IMR-90 (cell line): Measurements from ENCODE around the gene WNT16. TPM values are rescaled to one million over a fixed set of nuclear protein-coding genes. Genes with fewer than 3 reads are reported as not detected.

Experiments
- ATAC-seq: fragments of 200-7000 bp; cut with Tn5 transposase; 2 replicates; pipeline ENCODE4 v1.9.1; 2020; ENCODE audit warnings: low read depth, mild to moderate bottlenecking, moderate library complexity
- BruUV-seq: library from RNA; stranded (reverse); fragments of 400-500 nt; replicated peaks from 2 replicates; lab custom pipeline; 2021; lab: Mats Ljungman, UMichigan
- CTCF ChIA-PET: fragments of 300-600 bp; formaldehyde crosslinking; extraction: SDS; loops from one replicate; lab custom pipeline; 2021; ENCODE audit warnings: antibody characterized with exemption; lab: Yijun Ruan, JAX
- POLR2A ChIA-PET: fragments of 300-600 bp; sonication (Branson Sonifier 250); formaldehyde crosslinking; loops from one replicate; lab custom pipeline; 2022; ENCODE audit warnings: antibody characterized with exemption; ENCODE audit not compliant: unreplicated experiment; lab: Charles Lee
- DNase-seq: peaks from one replicate; pipeline ENCODE4 v3.0.0; 2013
- H2AFZ ChIP-seq: replicated peaks from 2 replicates; pipeline ENCODE3; 2013; ENCODE audit warnings: low read length, mild to moderate bottlenecking; ENCODE audit not compliant: poor library complexity
- H2AK5ac ChIP-seq: 2 replicates; pipeline ENCODE4 v1.6.1; 2013; ENCODE audit warnings: low read depth, low read length, inconsistent platforms
- H2AK9ac ChIP-seq: replicated peaks from 2 replicates; pipeline ENCODE3; 2013; ENCODE audit warnings: mild to moderate bottlenecking, low read depth, low read length, moderate library complexity; ENCODE audit not compliant: poor library complexity
- H2BK120ac ChIP-seq: 2 replicates; pipeline ENCODE4 v1.6.1; 2013; ENCODE audit warnings: low read depth, low read length, inconsistent platforms
- H2BK15ac ChIP-seq: 3 replicates; pipeline ENCODE4 v1.6.1; 2013; ENCODE audit warnings: low read depth, low read length, inconsistent platforms
- H2BK20ac ChIP-seq: 2 replicates; pipeline ENCODE4 v1.6.1; 2013; ENCODE audit warnings: low read depth, mild to moderate bottlenecking, inconsistent platforms, low read length, moderate library complexity
- H2BK5ac ChIP-seq: 2 replicates; pipeline ENCODE4 v1.6.1; 2013; ENCODE audit warnings: mild to moderate bottlenecking, low read depth, low read length, inconsistent platforms; ENCODE audit not compliant: poor library complexity, severe bottlenecking
- H3K14ac ChIP-seq: replicated peaks from 2 replicates; pipeline ENCODE4 v1.6.1; 2013; ENCODE audit warnings: low read depth, low read length, inconsistent platforms
- H3K18ac ChIP-seq: 2 replicates; pipeline ENCODE4 v1.6.1; 2013; ENCODE audit warnings: low read depth, low read length, control low read depth
- H3K23ac ChIP-seq: 2 replicates; pipeline ENCODE4 v1.6.1; 2013; ENCODE audit warnings: low read depth, low read length, inconsistent platforms
- H3K27ac ChIP-seq: 2 replicates; pipeline ENCODE4 v1.5.1; 2013; ENCODE audit warnings: mild to moderate bottlenecking, control low read depth, low read length; ENCODE audit not compliant: insufficient read depth
- H3K27me3 ChIP-seq: 2 replicates; pipeline ENCODE4 v1.6.1; 2013; ENCODE audit warnings: low read length; ENCODE audit not compliant: control insufficient read depth, insufficient read depth
- H3K36me3 ChIP-seq: 2 replicates; pipeline ENCODE4 v1.6.1; 2013; ENCODE audit warnings: low read length, mixed read lengths; ENCODE audit not compliant: control insufficient read depth, insufficient read depth
- H3K4ac ChIP-seq: 2 replicates; pipeline ENCODE4 v1.6.1; 2013; ENCODE audit warnings: low read depth, low read length, inconsistent platforms
- H3K4me1 ChIP-seq: 2 replicates; pipeline ENCODE4 v1.6.1; 2013; ENCODE audit warnings: low read length, mixed read lengths; ENCODE audit not compliant: control insufficient read depth, insufficient read depth
- H3K4me2 ChIP-seq: 2 replicates; pipeline ENCODE4 v1.6.1; 2013; ENCODE audit warnings: low read depth, mild to moderate bottlenecking, control low read depth, low read length, moderate library complexity
- H3K4me3 ChIP-seq: 2 replicates; pipeline ENCODE4 v1.5.1; 2013; ENCODE audit warnings: low read depth, mild to moderate bottlenecking, control low read depth, low read length, moderate library complexity; ENCODE audit not compliant: insufficient read depth
- H3K56ac ChIP-seq: 2 replicates; pipeline ENCODE4 v1.6.1; 2013; ENCODE audit warnings: low read length, inconsistent platforms; ENCODE audit not compliant: insufficient read depth; ENCODE audit errors: extremely low read depth
- H3K79me1 ChIP-seq, 2 experiments: 2 replicates each; pipeline ENCODE4 v1.6.1; 2013; ENCODE audit warnings: low read length in 2 of 2, inconsistent platforms in 1 of 2, low read depth in 1 of 2
- H3K9ac ChIP-seq: 2 replicates; pipeline ENCODE4 v1.6.1; 2013; ENCODE audit warnings: low read depth, low read length, control low read depth
- H3K9me1 ChIP-seq: 2 replicates; pipeline ENCODE4 v1.6.1; 2013; ENCODE audit warnings: low read length, inconsistent platforms; ENCODE audit not compliant: insufficient read depth
- H3K9me3 ChIP-seq: 2 replicates; pipeline ENCODE4 v1.6.1; 2013; ENCODE audit warnings: low read length; ENCODE audit not compliant: control insufficient read depth, insufficient read depth
- H4K20me1 ChIP-seq: 2 replicates; pipeline ENCODE4 v1.6.1; 2013; ENCODE audit warnings: low read length, inconsistent platforms; ENCODE audit not compliant: insufficient read depth
- H4K5ac ChIP-seq: 2 replicates; pipeline ENCODE4 v1.6.1; 2013; ENCODE audit warnings: mild to moderate bottlenecking, low read depth, low read length, control low read depth
- H4K8ac ChIP-seq, 2 experiments: 2 replicates each; pipeline ENCODE4 v1.6.1; 2013; ENCODE audit warnings: low read depth in 2 of 2, low read length in 2 of 2, control low read depth in 1 of 2, inconsistent platforms in 1 of 2
- H4K91ac ChIP-seq: 2 replicates; pipeline ENCODE4 v1.6.1; 2013; ENCODE audit warnings: low read depth, low read length, inconsistent platforms; ENCODE audit not compliant: insufficient read depth
- BHLHE40 ChIP-seq: fragments of 150-350 bp; IDR thresholded peaks from 2 replicates; pipeline ENCODE4 v1.6.1; 2016; ENCODE audit warnings: mild to moderate bottlenecking, low read depth, low read length
- CEBPB ChIP-seq: IDR thresholded peaks from 2 replicates; pipeline ENCODE4 v1.6.1; 2012; ENCODE audit warnings: low read depth, low read length, improper control_type of control experiment
- CHD1 ChIP-seq: IDR thresholded peaks from 2 replicates; pipeline ENCODE4 v1.6.1; 2012; ENCODE audit warnings: low read depth, low read length, improper control_type of control experiment
- FOS ChIP-seq: fragments of 150-350 bp; IDR thresholded peaks from 2 replicates; pipeline ENCODE4 v1.6.1; 2016; ENCODE audit warnings: low read depth, low read length
- MAFK ChIP-seq: IDR thresholded peaks from 2 replicates; pipeline ENCODE4 v1.6.1; 2012; ENCODE audit warnings: low read depth, low read length, improper control_type of control experiment
- MAZ ChIP-seq: IDR thresholded peaks from 2 replicates; pipeline ENCODE4 v1.6.1; 2012; ENCODE audit warnings: low read depth, mild to moderate bottlenecking, low read length, improper control_type of control experiment, moderate library complexity, borderline replicate concordance
- MXI1 ChIP-seq: IDR thresholded peaks from 2 replicates; pipeline ENCODE4 v1.6.1; 2012; ENCODE audit warnings: low read depth, mild to moderate bottlenecking, low read length, moderate library complexity, borderline replicate concordance
- NFE2L2 ChIP-seq: fragments of 150-350 bp; IDR thresholded peaks from 2 replicates; pipeline ENCODE4 v1.6.1; 2016; ENCODE audit warnings: low read depth, mild to moderate bottlenecking, low read length
- POLR2A ChIP-seq: IDR thresholded peaks from 2 replicates; pipeline ENCODE4 v1.6.1; 2012; ENCODE audit warnings: mild to moderate bottlenecking, low read depth, low read length
- RAD21 ChIP-seq: IDR thresholded peaks from 2 replicates; pipeline ENCODE4 v1.6.1; 2012; ENCODE audit warnings: low read length, improper control_type of control experiment
- RCOR1 ChIP-seq: IDR thresholded peaks from 2 replicates; pipeline ENCODE4 v1.6.1; 2012; ENCODE audit warnings: mild to moderate bottlenecking, low read length, improper control_type of control experiment; ENCODE audit not compliant: insufficient replicate concordance
- RFX5 ChIP-seq: IDR thresholded peaks from 2 replicates; pipeline ENCODE4 v1.8.0; 2012; ENCODE audit warnings: low read depth, mild to moderate bottlenecking, low read length, moderate library complexity
- SMC3 ChIP-seq: fragments of 150-350 bp; IDR thresholded peaks from 2 replicates; pipeline ENCODE4 v1.6.1; 2016; ENCODE audit warnings: low read depth, mild to moderate bottlenecking, antibody characterized with exemption, low read length, moderate library complexity
- WGBS, 2 experiments: methylation state at CpG; one replicate each; pipeline versions ENCODE4 v1.1.5 to v1.1.7; 2013; ENCODE audit warnings: missing lambda C conversion rate in 2 of 2; ENCODE audit not compliant: insufficient read length in 1 of 2; ENCODE audit errors: extremely low coverage in 2 of 2; 5-methylcytosine and 5-hydroxymethylcytosine counted together
- dilution Hi-C: fragments of 300-500 bp; cut with HindIII; formaldehyde crosslinking; loops from one replicate; pipeline ENCODE4 v1.14.3; 2018; ENCODE audit warnings: low sequenced_read_pairs; ENCODE audit not compliant: unreplicated experiment
- in situ Hi-C: fragments of 300-500 bp; cut with MboI; formaldehyde crosslinking; loops from 3 replicates; pipeline ENCODE4 v1.14.3; 2019; ENCODE audit warnings: low sequenced_read_pairs, inconsistent platforms, mixed read lengths
- intact Hi-C: fragments of 100-400 bp; cut with micrococcal nuclease; formaldehyde crosslinking; loops from 2 replicates; pipeline ENCODE4 v1.10.0; 2022
- polyA plus RNA-seq, 3 experiments: library from polyadenylated mRNA; depleted of rRNA; stranded (reverse); fragments of >200 nt; gene quantifications; 2 replicates each; pipeline ENCODE4 v1.2.3, GENCODE V29; 2012; ENCODE audit warnings: low replicate concordance in 1 of 3
- total RNA-seq: library from RNA; depleted of rRNA; stranded (reverse); fragments of >200 nt; gene quantifications from 2 replicates; pipeline ENCODE4 v1.2.3, GENCODE V29; 2012
- TF ChIP-seq, protein P1 (sequence below): fragments of 150-350 bp; IDR thresholded peaks from 2 replicates; pipeline ENCODE4 v1.6.1; 2017; ENCODE audit warnings: mild to moderate bottlenecking, antibody characterized with exemption, low read length, low read depth
- TF ChIP-seq, protein P2 (sequence below): fragments of 150-350 bp; IDR thresholded peaks from 2 replicates; pipeline ENCODE4 v1.6.1; 2016; ENCODE audit warnings: low read depth, mild to moderate bottlenecking, low read length, moderate library complexity, borderline replicate concordance
- TF ChIP-seq, protein P3 (sequence below): conservative IDR thresholded peaks from 2 replicates; pipeline ENCODE4 v1.5.1; 2012; ENCODE audit warnings: mild to moderate bottlenecking, low read depth, low read length, improper control_type of control experiment

Gene WNT16
- total and polyA plus RNA-seq, 2 of the 4 experiments (the other 2 are of a cell fraction) = 0.68 to 1.1 TPM

DNA sequence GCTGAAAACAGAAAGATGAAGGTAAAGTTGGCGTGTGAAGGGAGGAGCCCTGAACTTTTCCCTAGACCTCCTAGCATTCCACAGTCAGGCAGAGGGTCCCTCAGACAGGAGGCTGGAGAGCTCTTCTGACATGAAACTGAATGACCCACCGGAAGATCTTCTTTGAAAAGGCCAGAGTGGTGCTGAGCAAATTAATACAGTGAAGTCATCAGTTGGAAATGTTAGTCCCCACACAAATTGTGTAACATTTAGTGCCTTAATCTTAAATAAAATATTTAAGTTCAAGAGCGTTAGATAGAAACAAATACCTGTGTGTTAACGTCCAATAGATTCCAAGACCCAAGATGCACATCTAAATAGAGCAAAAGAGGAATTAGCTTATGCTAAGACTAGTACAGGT is 49.0 kb upstream of the WNT16 start:
- Histone ChIP-seq H2AK9ac (no peak overlapping the region), H4K5ac (0 out of 2 replicates have a peak overlapping the region, but pooled peaks have one; percentile 84), H3K4me2 (no peak overlapping the region), H3K79me1 (peaks cover 2 to 4% of the 10 kb centered on the region in 2 experiments; a peak in 1 of 4 replicates), H2AK5ac (peak overlapping the region; percentile 57; the same call in 1 of the 2 replicates), H2AFZ (no peak overlapping the region), H2BK20ac (peak overlapping the region; percentile 68; the same call in 1 of the 2 replicates), H3K9me3 (no peaks in the 10 kb centered on the region; the same call in 1 of the 2 replicates), H3K36me3 (0 out of 2 replicates have a peak, but pooled peaks cover 4% of the 10 kb centered on the region), H3K27me3 (no peaks in the 10 kb centered on the region), H3K14ac (no peak overlapping the region; the same call in 1 of the 2 replicates), H3K4me3 (no peak overlapping the region), H4K8ac (peak overlapping the region; percentile 6 to 70; a peak in 3 of 4 replicates), H3K4me1 (peaks cover 9% of the 10 kb centered on the region), H4K20me1 (no peaks in the 10 kb centered on the region), H3K18ac (peak overlapping the region; percentile 69), H3K27ac (no peak overlapping the region), H3K4ac (peak overlapping the region; percentile 60), H3K23ac (no peak overlapping the region), H3K56ac (no peak overlapping the region; the same call in 1 of the 2 replicates), H3K9me1 (no peaks in the 10 kb centered on the region; the same call in 1 of the 2 replicates), H2BK120ac (peak overlapping the region; percentile 60; the same call in 1 of the 2 replicates), H3K9ac (no peak overlapping the region), H4K91ac (no peak overlapping the region), H2BK15ac (0 out of 3 replicates have a peak overlapping the region, but pooled peaks have one; percentile 18), H2BK5ac (peak overlapping the region; percentile 94)
- CTCF ChIA-PET = interaction anchor here (1.1 kb wide), 1 partner anchor 15 kb away, joined by 8 read pairs; no protein-coding TSS in a partner anchor
- ATAC-seq (no peak), DNase-seq (no peak)
- no CpG with 5 or more reads among the region's 4 CpGs for WGBS, 2 experiments
- TF ChIP-seq RFX5 (no peak), RAD21 (no peak), SMC3 (no peak), CEBPB (no peak), FOS (no peak), MXI1 (no peak), MAZ (no peak), POLR2A (no peak), BHLHE40 (no peak), CHD1 (no peak), NFE2L2 (no peak), MAFK (no peak), RCOR1 (no peak)
- TF ChIP-seq, protein P1, sequence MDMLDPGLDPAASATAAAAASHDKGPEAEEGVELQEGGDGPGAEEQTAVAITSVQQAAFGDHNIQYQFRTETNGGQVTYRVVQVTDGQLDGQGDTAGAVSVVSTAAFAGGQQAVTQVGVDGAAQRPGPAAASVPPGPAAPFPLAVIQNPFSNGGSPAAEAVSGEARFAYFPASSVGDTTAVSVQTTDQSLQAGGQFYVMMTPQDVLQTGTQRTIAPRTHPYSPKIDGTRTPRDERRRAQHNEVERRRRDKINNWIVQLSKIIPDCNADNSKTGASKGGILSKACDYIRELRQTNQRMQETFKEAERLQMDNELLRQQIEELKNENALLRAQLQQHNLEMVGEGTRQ = no peak
- TF ChIP-seq, protein P2, sequence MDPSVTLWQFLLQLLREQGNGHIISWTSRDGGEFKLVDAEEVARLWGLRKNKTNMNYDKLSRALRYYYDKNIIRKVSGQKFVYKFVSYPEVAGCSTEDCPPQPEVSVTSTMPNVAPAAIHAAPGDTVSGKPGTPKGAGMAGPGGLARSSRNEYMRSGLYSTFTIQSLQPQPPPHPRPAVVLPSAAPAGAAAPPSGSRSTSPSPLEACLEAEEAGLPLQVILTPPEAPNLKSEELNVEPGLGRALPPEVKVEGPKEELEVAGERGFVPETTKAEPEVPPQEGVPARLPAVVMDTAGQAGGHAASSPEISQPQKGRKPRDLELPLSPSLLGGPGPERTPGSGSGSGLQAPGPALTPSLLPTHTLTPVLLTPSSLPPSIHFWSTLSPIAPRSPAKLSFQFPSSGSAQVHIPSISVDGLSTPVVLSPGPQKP = no peak
- TF ChIP-seq, protein P3, sequence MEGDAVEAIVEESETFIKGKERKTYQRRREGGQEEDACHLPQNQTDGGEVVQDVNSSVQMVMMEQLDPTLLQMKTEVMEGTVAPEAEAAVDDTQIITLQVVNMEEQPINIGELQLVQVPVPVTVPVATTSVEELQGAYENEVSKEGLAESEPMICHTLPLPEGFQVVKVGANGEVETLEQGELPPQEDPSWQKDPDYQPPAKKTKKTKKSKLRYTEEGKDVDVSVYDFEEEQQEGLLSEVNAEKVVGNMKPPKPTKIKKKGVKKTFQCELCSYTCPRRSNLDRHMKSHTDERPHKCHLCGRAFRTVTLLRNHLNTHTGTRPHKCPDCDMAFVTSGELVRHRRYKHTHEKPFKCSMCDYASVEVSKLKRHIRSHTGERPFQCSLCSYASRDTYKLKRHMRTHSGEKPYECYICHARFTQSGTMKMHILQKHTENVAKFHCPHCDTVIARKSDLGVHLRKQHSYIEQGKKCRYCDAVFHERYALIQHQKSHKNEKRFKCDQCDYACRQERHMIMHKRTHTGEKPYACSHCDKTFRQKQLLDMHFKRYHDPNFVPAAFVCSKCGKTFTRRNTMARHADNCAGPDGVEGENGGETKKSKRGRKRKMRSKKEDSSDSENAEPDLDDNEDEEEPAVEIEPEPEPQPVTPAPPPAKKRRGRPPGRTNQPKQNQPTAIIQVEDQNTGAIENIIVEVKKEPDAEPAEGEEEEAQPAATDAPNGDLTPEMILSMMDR = no peak
- intact Hi-C loops (no loop called here), in situ Hi-C loops (no loop called here), dilution Hi-C loops (no loop called here)
- no TSS peak for BruUV-seq
- POLR2A ChIA-PET = no interaction called here
